Spleen (tissue), 7 donors: Measurements from ENCODE around the gene SDR39U1.

Experiments
- CTCF ChIP-seq, 11 experiments: fragments of 200-600 bp in 7 of 11; fragments of 450-650 bp in 4 of 11; sonication (generic) in 4 of 11; IDR thresholded peaks in 8 of 11; conservative IDR thresholded peaks in 3 of 11; 1 replicate in 7 of 11; 2 replicates in 4 of 11; pipeline versions ENCODE4 v1.4.0 to v1.8.0; 2016 to 2021; ENCODE audit warnings: antibody characterized with exemption in 11 of 11, inconsistent platforms in 4 of 11, mild to moderate bottlenecking in 1 of 11
- POLR2A ChIP-seq, 3 donors: fragments of 450-650 bp; IDR thresholded peaks; one replicate each; pipeline ENCODE4 v1.5.1; 2017; ENCODE audit warnings: antibody characterized with exemption in 3 of 3, mild to moderate bottlenecking in 1 of 3
- POLR2AphosphoS5 ChIP-seq, 3 donors: sonication (generic); formaldehyde crosslinking; IDR thresholded peaks; one replicate each; pipeline ENCODE4 v1.5.1; 2017; ENCODE audit warnings: antibody characterized with exemption in 3 of 3
- donor health status: DM: no; HTN: no; CAD: no; lungs with moderate emphysema.
- donor health status: DM: no; HTN: no; CAD: no.
- donor health status: DM: no; HTN: no; CAD: no.

DNA sequence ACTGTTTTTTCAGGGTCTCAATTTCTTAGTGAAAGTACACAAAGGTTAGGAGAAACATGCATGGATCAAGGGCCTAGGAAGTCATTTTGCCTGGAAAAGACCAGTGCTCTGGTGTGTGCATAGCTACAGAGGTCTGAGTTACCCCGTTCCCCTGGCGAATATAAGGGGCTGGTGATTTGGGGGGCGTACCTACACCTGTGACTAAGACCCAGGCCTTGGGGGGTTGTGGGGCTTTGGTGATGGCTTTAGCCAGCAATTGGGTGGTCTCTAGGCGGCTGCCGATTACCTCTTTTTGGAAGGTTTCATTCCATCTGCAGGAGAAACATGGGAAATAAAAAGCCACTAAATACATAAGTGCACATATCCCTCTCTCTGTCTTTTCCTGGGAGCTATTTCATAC is 1.1 kb downstream of the SDR39U1 start:
- no peak for TF ChIP-seq CTCF (IDR thresholded peaks at IDR 0.05 in 8 of 11, conservative IDR thresholded peaks at IDR 0.05 in 3 of 11)
- TF ChIP-seq POLR2AphosphoS5 (IDR thresholded peaks at IDR 0.05): no peak
- TF ChIP-seq POLR2A (IDR thresholded peaks at IDR 0.05): no peak
